Nephron (organoid): ENCODE results near the gene HPS1.
A peak's percentile ranks its signal among the peaks of the same experiment; 100 is the strongest.

Experiments used
- H3K27ac Mint-ChIP-seq, 3 experiments: 2 replicates each; pipeline ENCODE4 v1.8.0; 2020; ENCODE audit warnings: mixed read lengths in 3 of 3, mild to moderate bottlenecking in 2 of 3, moderate library complexity in 1 of 3
- H3K27me3 Mint-ChIP-seq: 2 replicates; pipeline ENCODE4 v1.8.0; 2021; ENCODE audit warnings: low read depth, mild to moderate bottlenecking, moderate library complexity, mixed read lengths
- H3K36me3 Mint-ChIP-seq: 2 replicates; pipeline ENCODE4 v1.8.0; 2020; ENCODE audit warnings: low read depth, mixed read lengths
- H3K4me1 Mint-ChIP-seq: 2 replicates; pipeline ENCODE4 v1.8.0; 2020; ENCODE audit warnings: mixed read lengths
- H3K4me3 Mint-ChIP-seq, 3 experiments: 2 replicates each; pipeline ENCODE4 v1.8.0; 2020; ENCODE audit warnings: mild to moderate bottlenecking in 3 of 3, mixed read lengths in 3 of 3, moderate library complexity in 2 of 3
- H3K9me3 Mint-ChIP-seq: 2 replicates; pipeline ENCODE4 v1.8.0; 2020; ENCODE audit warnings: mixed read lengths
- CTCF ChIP-seq, 3 experiments: fragments of 200-600 bp; sonication (generic); IDR thresholded peaks; one replicate each; pipeline ENCODE4 v1.5.0; 2021; ENCODE audit warnings: antibody characterized with exemption in 3 of 3; ENCODE audit not compliant: unreplicated experiment in 3 of 3

HPS1 gene

GRCh38 chr10:98446661-98447221 lies at the start of gene HPS1:
HPS1 (minus strand) TSS chr10:98446935; CDS start chr10:98443240, 3,695 bp downstream.
- Mint-ChIP-seq H3K4me3 (peak within 1 kb of the TSS; percentile 80 to 91 (median 89)), H3K27me3 (peaks cover 3% of the 10 kb centered on the region), H3K36me3 (peaks cover 26% of the 10 kb centered on the region), H3K4me1 (peaks cover 6% of the 10 kb centered on the region), H3K27ac (peak within 1 kb of the TSS; percentile 67 to 81 (median 74)), H3K9me3 (peaks cover 3% of the 10 kb centered on the region)
- no peak for TF ChIP-seq CTCF (IDR thresholded peaks at IDR 0.05; ENCODE audit: unreplicated experiment in 3 of 3)

GRCh38 chr10:98492763-98493162 lies 46.0 kb upstream of the HPS1 start:
- no peak overlapping the region for H3K27ac Mint-ChIP-seq
- H3K36me3 Mint-ChIP-seq = peaks cover 9% of the 10 kb centered on the region
- H3K27me3 Mint-ChIP-seq = no peaks in the 10 kb centered on the region
- peaks cover 25% of the 10 kb centered on the region for H3K9me3 Mint-ChIP-seq
- H3K4me3 Mint-ChIP-seq = no peak overlapping the region
- no peak for TF ChIP-seq CTCF (IDR thresholded peaks at IDR 0.05; ENCODE audit: unreplicated experiment in 3 of 3)
- peaks cover 4% of the 10 kb centered on the region for H3K4me1 Mint-ChIP-seq

GRCh38 chr10:98489561-98490481 lies 43.1 kb upstream of the HPS1 start:
- Mint-ChIP-seq H3K27me3 (no peaks in the 10 kb centered on the region), H3K36me3 (peaks cover 4% of the 10 kb centered on the region), H3K27ac (no peak overlapping the region), H3K9me3 (peaks cover 11% of the 10 kb centered on the region), H3K4me1 (peaks cover 7% of the 10 kb centered on the region), H3K4me3 (no peak overlapping the region)
- no peak for TF ChIP-seq CTCF (IDR thresholded peaks at IDR 0.05; ENCODE audit: unreplicated experiment in 3 of 3)

GRCh38 chr10:98488669-98489430 lies 42.1 kb upstream of the HPS1 start:
- Mint-ChIP-seq H3K4me1 (peaks cover 7% of the 10 kb centered on the region), H3K27ac (no peak overlapping the region), H3K36me3 (no peaks in the 10 kb centered on the region), H3K27me3 (no peaks in the 10 kb centered on the region), H3K4me3 (no peak overlapping the region), H3K9me3 (peaks cover 6% of the 10 kb centered on the region)
- TF ChIP-seq CTCF (IDR thresholded peaks at IDR 0.05; ENCODE audit: unreplicated experiment in 3 of 3) = no peak

- Mint-ChIP-seq H3K4me3 (no peak overlapping the region), H3K9me3 (peaks cover under 1% of the 10 kb centered on the region), H3K4me1 (peaks cover 7% of the 10 kb centered on the region), H3K27ac (no peak overlapping the region), H3K27me3 (no peaks in the 10 kb centered on the region), H3K36me3 (no peaks in the 10 kb centered on the region)
- no peak for TF ChIP-seq CTCF (IDR thresholded peaks at IDR 0.05; ENCODE audit: unreplicated experiment in 3 of 3)
Observed at GRCh38 chr10:98487649-98488048, 40.9 kb upstream of the HPS1 start.
